ENCODE data around the gene SCAMP2.

The SCAMP2 gene

GRCh38 chr15:74869372-74869725, 3.8 kb downstream of the SCAMP2 start:
- DNase-seq (ENCODE audit: low read depth) = no peak
- peak overlapping the region; percentile 32 for H3K4me3 ChIP-seq (ENCODE audit: low read depth, low read length)
- TF ChIP-seq POLR2A (IDR thresholded peaks at IDR 0.05; ENCODE audit: extremely low read depth, insufficient read length) (no peak), CTCF (IDR thresholded peaks at IDR 0.05; ENCODE audit: low read depth, low read length) (no peak), MYC (IDR thresholded peaks at IDR 0.05; ENCODE audit: low read depth, low read length) (no peak), MAX (IDR thresholded peaks at IDR 0.05; ENCODE audit: low read depth, low read length) (no peak)

- no peak overlapping the region for H3K4me3 ChIP-seq (ENCODE audit: low read depth, low read length)
- TF ChIP-seq MYC (IDR thresholded peaks at IDR 0.05; ENCODE audit: low read depth, low read length) (peak; percentile 33; the same call in 1 of the 2 replicates), MAX (IDR thresholded peaks at IDR 0.05; ENCODE audit: low read depth, low read length) (peak; percentile 57), POLR2A (IDR thresholded peaks at IDR 0.05; ENCODE audit: extremely low read depth, insufficient read length) (no peak)
- DNase-seq (ENCODE audit: low read depth) = peak; percentile 88
Measured at GRCh38 chr15:74868059-74868458, 5.1 kb downstream of the SCAMP2 start.

- peak; percentile 18 for DNase-seq (ENCODE audit: low read depth)
- H3K4me3 ChIP-seq (ENCODE audit: low read depth, low read length) = no peak overlapping the region
- no peak for TF ChIP-seq CTCF (IDR thresholded peaks at IDR 0.05; ENCODE audit: low read depth, low read length)
- TF ChIP-seq MAX (IDR thresholded peaks at IDR 0.05; ENCODE audit: low read depth, low read length) = no peak
- TF ChIP-seq MYC (IDR thresholded peaks at IDR 0.05; ENCODE audit: low read depth, low read length) = no peak
- TF ChIP-seq POLR2A (IDR thresholded peaks at IDR 0.05; ENCODE audit: extremely low read depth, insufficient read length) = no peak
Measured at GRCh38 chr15:74867466-74868038, 5.6 kb downstream of the SCAMP2 start.

- DNase-seq (ENCODE audit: low read depth) = no peak
- no peak overlapping the region for H3K4me3 ChIP-seq (ENCODE audit: low read depth, low read length)
- no peak for TF ChIP-seq CTCF (IDR thresholded peaks at IDR 0.05; ENCODE audit: low read depth, low read length)
- no peak for TF ChIP-seq MAX (IDR thresholded peaks at IDR 0.05; ENCODE audit: low read depth, low read length)
- TF ChIP-seq POLR2A (IDR thresholded peaks at IDR 0.05; ENCODE audit: extremely low read depth, insufficient read length) = no peak
- TF ChIP-seq MYC (IDR thresholded peaks at IDR 0.05; ENCODE audit: low read depth, low read length) = no peak
Measured at GRCh38 chr15:74866090-74866489, 7.1 kb downstream of the SCAMP2 start.

- no peak for DNase-seq (ENCODE audit: low read depth)
- TF ChIP-seq MYC (IDR thresholded peaks at IDR 0.05; ENCODE audit: low read depth, low read length) (no peak), MAX (IDR thresholded peaks at IDR 0.05; ENCODE audit: low read depth, low read length) (no peak), CTCF (IDR thresholded peaks at IDR 0.05; ENCODE audit: low read depth, low read length) (no peak), POLR2A (IDR thresholded peaks at IDR 0.05; ENCODE audit: extremely low read depth, insufficient read length) (no peak)
- H3K4me3 ChIP-seq (ENCODE audit: low read depth, low read length) = no peak overlapping the region
Measured at GRCh38 chr15:74865316-74865715, 7.8 kb downstream of the SCAMP2 start.

- no peak for TF ChIP-seq CTCF (IDR thresholded peaks at IDR 0.05; ENCODE audit: low read depth, low read length)
- no peak for TF ChIP-seq POLR2A (IDR thresholded peaks at IDR 0.05; ENCODE audit: extremely low read depth, insufficient read length)
- TF ChIP-seq MAX (IDR thresholded peaks at IDR 0.05; ENCODE audit: low read depth, low read length) = no peak
- no peak for TF ChIP-seq MYC (IDR thresholded peaks at IDR 0.05; ENCODE audit: low read depth, low read length)
- DNase-seq (ENCODE audit: low read depth) = no peak
Measured at GRCh38 chr15:74864296-74864695, 8.9 kb downstream of the SCAMP2 start.

More at GRCh38 chr15:74864296-74864695, 8.9 kb downstream of the SCAMP2 start:
- H3K4me3 ChIP-seq (ENCODE audit: low read depth, low read length) = no peak overlapping the region
